HG02981 (cell line): ENCODE results near the gene MOB2.
"Not testable (repeated sequence)": the region's sequence is repeated elsewhere in the genome, so short reads cannot be mapped to it uniquely, and the experiment has no call there.

Source experiments
- ATAC-seq: cut with Tn5 transposase; IDR thresholded peaks from one replicate; pipeline ENCODE4 v1.9.1; 2021; ENCODE audit warnings: mild to moderate bottlenecking, moderate library complexity; ENCODE audit not compliant: unreplicated experiment

The MOB2 gene

DNA sequence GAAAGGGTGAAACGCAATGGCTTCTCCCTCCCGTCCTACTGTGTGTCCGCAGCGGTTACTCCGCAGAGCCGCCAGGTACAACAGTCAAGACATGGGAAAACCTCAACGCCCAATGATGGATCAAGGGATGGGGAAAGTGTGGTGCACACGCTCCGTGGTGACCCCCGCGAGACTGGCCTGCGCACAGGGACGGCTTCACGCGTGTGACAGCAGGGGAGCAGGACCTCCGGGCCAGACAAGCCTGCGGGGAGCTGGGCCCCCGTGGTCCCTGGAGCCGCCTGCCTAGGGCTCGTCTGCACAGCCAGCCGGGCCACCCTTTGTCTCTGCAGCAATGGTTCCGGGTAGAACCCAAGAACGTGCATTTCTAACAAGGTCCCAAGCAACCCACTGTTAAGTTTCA is 31.7 kb upstream of the MOB2 start:
- no peak for ATAC-seq

DNA sequence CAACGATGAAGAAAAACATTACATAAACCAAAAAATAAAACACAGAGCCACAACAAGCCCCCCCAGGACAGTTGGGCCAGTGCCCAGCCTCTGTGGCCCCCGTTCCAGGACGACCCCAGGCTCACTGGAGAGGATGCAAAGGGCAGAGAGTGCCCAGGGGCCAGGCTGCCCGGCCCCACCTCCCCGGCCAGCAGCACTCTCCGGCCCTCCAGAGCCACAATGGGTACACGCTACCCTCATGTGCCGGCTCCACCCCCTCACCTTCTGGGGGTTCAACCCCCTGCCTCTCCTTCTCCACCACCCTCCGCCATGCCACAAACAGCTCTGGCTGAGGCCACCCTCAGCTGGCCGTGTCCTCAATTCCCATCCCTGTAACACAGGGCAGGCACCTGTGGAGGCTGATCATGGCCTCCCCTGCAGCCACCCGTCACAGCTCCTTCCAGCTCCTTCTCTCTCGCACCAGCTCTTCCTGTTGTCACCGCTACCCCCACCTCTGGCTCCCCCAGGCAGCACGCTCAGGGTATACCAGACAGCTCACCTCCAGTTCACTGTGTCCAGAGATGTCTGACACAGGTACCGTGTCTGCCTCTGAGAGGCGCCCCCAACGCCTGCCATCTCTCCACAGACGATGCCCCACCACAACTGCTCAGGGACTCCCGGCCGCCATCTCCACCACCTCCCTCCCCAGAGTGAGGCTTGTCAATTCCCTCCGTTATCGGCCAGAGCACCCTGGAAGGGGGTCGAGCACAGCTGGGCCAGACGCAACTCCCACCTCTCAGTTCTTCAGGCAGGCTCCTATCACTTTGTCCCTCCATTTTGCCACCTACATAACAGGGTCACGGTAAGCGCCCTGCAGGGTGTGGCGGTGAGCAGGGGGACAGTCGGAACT is 30.8 kb upstream of the MOB2 start:
- ATAC-seq, result no peak

DNA sequence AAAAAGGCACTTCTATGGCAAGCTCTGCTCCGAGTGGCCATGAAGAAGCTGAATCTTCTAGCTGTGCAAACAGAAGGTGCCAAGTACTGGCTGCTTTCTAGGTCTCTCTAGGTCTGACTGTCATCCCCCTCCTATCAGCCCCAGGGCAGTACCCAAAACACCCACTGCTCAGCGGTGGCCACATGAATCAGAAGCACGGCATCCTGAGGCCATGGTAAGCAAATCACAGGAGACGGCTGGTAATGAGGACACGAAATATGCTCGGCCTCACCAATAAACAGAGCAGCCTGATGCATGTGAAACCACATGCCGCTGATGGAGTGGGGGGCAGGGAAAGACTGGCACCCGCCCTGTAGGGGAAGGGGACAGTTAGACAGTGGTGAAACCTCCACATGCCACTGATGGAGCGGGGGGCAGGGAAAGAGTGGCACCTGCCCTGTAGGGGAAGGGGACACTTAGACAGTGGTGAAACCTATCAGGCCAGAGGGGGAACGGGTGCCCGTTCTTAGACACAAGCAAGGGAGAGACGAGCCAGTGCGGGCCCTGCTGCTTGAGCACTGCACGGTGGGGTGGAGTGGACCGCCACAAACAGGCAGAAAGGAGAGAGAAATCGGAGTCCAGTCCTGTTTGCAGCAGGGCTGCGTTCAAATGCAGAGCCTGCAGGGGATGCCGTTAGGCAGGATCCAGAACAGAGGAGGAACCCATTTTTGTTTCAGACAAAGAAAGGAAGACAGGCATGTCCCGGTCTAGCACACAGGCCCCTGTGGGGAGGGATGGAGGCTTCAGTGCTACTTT is 29.9 kb upstream of the MOB2 start:
- ATAC-seq, result no peak

DNA sequence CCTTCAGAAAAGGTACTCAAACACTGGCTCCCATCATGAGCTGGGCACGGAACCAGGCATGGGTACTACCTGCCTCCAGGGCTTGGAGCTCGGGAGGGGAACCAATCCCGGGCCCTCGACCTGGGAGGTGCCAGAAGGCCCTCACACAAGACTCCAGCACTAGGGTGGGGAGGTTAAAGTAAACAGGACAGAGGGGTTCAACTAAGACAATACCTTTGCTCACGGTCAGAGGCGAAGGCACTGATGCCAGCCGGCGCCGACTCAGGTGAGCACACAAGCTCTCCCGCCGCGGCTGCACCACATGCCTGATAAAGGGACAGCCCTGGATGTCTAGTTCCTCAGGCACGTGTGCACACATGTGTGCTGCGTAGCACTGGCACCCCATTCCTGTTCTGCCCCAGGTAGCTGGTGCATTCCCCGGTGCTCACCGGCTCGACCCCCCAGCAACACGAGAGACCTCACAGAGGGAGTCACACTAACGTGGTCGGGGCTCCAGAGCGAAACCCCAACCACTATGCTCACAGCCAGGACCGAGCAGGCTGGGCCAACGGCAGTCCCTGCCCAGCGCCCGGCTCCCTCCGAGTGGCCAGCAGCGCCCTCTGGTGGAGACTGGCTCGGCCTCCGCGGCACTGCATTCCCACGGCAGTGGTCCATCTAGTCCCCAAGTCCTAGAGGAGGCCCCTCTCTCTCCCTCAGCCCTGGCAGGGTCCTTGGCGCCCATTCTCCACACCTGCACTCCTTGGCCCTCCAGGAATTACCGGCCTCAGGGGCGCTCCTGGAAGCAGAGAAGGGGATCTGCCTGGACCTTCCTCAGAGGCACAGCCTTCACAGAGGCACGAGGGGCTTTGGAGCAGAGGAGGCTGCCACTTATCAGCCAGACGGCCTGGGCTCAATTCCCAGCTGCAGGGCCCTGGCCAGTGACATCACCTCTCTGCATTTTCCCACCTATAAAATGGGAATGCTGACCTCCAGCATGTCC is 28.8 kb upstream of the MOB2 start:
- no peak for ATAC-seq

DNA sequence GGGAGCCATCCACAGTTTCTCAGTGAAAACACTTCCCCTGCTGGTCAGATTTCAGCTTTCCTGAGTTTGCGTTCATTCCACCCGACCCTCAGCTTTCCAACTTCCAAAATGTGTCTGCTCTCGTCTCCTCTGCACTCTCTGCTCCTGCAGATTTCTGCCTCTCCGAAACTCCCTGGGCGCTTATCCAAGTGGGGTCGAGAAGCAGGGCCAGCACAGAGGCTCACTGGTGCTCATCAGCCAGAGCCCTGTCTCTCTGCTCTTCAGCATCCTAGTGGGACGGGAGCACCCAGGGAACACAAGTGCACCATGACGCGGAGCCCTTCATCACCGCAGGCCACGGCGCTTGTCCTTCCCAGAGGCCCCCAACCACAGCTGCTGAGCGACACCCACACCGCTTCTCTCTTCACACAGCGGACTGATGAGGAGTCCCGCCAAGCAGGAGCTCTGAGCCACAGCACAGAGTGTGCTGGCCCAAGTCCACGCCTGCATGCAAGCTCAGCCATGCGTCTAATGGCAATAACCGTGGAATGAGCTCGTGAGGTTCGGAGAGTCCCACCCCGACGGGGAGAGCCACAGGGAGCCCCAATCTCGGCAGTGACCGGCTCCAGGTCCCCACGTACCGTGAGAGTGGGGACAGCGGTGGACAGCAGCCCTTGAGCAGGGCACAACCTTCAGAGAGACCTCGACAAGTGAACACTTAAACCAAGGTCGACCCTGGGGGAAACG is 27.9 kb upstream of the MOB2 start:
- ATAC-seq, result no peak

DNA sequence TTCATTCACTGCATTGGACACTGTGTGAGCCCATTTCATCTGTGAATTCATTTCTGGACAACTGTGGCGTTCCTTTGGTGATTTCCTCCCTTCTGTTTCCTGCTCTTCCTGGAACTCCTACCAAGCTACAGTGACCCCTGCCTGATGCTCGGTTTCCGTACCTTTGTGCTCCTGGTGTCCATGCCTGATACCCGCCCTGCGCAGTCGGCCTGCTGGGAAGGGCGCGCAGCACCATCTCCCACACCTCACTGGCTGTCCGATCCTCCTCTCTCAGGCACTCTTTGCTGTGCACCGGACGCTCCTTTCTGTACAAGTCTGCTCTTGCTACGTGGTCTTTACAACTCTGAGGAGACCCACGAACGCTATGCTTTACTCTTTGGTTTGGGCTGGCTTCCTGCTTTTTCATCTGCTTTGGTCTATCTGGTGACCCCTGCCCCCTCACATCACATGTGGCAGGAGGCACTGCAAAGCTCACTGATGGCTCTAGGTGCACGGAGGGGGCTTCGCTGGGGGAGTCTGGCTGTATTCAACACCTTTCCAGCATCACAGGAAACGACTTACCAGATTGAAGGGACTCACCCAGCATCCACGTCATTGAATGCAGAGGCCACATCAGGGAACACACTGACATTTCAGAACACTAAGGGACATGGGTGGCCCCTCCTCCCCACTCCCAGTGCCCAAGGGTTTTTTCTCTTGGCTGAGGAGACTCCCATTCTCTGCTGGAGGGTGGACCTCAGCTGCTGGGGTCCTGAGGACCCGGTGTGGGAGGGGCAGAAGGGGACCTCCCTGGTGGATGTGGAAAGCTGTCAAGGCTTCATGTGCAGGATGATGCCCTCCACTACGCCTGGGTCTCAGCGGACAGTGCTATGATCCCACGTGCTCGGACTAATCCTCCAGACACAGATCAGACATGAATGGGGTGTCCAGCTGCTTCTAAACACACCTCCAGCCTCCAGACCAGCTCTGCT is 27.0 kb upstream of the MOB2 start:
- ATAC-seq, result no peak

DNA sequence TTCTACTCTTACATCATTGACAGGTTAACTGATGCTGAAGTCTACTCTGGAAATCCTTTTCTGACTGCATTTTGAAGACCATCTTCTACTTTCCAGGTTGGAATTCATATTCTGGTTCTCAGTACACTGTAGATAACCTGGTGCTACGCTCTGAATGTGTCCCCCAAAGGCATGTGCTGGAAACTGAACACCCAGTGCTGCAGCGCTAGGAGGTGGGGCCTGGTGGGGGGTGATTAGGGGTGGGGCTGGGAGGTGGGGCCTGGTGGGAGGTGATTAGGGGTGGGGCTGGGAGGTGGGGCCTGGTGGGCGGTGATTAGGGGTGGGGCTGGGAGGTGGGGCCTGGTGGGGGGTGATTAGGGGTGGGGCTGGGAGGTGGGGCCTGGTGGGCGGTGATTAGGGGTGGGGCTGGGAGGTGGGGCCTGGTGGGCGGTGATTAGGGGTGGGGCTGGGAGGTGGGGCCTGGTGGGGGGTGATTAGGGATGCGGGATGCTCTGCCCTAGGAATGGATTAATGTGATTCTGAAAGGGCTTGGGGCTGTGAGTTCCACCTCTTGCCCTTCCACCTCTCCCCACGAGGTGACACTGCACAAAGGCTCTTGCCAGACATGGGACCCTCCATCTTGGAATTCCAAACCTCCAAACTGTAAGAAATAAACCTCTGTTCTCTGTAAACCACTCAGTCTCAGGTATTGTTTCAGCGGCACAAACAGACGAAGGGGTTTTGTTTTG is 26.1 kb upstream of the MOB2 start:
- ATAC-seq, result not testable (repeated sequence)

DNA sequence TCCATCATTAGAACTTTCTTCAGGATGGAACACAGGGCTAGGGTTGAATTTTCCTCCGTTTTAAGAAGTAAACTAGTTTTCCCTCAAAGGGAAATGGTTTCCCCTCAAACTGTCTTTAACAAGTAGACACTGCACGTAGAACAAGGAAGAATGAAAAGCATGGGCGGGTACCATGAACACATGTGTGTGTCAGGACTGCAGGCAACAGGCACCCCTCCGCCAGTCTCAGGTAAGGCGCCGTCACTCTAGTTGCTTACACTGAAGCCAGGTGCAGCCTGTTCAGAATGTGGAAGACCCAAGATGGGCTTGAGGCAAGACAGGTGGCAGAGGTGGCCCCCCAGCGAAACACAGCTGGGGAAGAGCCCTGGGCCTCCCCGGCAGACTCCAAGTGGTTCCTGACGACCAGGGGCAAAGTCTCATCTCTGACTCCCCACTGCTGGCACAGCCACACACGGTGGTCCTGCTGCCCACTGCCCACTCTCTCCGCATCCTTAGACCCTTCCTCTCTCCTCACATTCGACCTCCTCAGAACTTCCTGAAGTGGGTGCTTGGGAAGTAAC is 25.4 kb upstream of the MOB2 start:
- ATAC-seq, result no peak

DNA sequence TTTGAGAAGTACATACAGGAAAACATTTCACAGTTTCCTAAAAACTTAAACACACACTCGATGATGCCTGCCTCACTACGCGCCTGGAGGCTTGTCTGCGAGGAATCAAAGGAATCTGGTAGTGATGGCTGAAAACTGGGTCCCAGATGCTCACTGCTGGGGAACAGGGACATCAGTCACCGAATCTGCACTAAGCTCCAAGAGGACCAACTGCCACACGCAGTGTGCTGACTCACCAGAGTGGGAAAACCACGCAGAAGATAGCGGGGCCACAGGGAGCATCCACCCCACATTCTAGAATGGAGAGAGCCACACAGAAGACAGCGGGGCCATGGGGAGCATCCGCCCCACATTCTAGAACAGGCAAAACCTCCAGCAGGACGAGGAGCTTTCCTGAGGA is 24.3 kb upstream of the MOB2 start:
- ATAC-seq, result no peak

DNA sequence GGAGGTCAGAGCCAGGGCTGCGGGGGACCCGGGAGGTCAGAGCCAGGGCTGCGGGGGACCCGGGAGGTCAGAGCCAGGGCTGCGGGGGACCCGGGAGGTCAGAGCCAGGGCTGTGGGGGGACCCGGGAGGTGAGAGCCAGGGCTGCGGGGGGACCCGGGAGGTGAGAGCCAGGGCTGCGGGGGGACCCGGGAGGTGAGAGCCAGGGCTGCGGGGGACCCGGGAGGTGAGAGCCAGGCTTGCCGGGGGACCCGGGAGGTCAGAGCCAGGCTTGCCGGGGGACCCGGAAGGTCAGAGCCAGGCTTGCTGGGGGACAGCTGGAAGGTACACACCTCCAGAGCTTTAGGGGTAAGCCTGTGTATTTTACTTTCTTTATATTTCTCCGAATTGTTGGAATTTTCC is 23.8 kb upstream of the MOB2 start:
- not testable (repeated sequence) for ATAC-seq

DNA sequence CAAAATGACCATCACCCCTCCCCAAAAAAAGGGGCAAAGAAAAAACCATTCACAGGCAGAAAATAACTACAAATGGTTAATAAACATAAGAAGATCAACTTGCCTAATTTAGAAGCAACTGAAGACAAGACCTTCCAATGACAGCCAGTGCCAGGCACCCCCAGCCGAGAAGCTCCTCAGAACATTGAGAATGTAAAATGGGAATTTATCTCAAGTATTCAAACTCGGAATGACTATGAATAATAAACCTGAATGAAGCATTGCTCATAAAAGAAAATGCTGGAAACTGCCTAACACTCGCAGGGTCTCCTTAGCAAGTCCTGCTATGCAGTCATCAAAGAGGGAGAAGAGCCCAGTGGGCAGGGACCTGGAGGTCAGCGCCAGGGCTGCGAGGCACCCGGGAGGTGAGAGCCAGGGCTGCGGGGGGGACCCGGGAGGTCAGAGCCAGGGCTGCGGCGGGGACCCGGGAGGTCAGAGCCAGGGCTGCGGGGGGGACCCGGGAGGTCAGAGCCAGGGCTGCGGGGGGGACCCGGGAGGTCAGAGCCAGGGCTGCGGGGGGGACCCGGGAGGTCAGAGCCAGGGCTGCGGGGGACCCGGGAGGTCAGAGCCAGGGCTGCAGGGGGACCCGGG is 23.2 kb upstream of the MOB2 start:
- no peak for ATAC-seq

DNA sequence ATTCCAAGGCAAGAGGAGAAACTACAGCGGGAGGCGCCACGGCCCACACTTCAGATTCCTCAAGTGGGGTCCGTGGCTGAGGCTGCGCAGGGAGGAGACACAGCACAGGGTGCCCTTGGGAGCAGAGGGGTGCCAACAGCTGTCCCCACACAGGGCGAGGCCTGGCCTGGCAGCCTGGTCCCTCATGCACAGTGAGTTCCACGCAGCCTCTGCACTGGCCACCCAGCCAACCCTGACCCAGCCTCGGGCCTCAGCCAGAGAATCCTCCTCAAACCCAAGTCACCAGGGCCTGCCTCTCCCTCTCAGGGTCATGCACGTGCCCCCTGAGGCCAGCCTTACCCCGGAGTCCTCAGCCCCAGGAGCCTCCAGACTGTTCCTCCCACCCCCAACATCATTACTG is 22.4 kb upstream of the MOB2 start:
- no peak for ATAC-seq

DNA sequence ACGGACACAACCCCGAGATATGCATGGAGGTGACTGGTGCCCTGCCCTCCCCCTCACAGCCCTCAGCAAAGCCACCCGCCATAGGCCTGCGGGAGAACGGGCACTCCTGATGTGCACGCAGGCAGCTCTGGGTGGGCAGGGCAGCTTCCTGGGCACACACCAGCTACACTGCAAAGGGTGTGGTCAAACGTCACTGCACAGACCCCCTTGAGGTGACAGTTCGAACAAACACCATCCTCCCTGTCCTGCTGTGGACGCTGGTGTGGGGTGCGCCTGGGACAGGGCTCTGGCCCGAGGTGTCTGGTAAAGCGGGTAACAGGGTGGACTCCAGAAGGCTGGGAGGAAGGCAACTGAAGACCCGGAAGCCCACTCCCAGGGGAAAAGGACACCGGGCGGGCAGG is 21.9 kb upstream of the MOB2 start:
- ATAC-seq, result no peak

DNA sequence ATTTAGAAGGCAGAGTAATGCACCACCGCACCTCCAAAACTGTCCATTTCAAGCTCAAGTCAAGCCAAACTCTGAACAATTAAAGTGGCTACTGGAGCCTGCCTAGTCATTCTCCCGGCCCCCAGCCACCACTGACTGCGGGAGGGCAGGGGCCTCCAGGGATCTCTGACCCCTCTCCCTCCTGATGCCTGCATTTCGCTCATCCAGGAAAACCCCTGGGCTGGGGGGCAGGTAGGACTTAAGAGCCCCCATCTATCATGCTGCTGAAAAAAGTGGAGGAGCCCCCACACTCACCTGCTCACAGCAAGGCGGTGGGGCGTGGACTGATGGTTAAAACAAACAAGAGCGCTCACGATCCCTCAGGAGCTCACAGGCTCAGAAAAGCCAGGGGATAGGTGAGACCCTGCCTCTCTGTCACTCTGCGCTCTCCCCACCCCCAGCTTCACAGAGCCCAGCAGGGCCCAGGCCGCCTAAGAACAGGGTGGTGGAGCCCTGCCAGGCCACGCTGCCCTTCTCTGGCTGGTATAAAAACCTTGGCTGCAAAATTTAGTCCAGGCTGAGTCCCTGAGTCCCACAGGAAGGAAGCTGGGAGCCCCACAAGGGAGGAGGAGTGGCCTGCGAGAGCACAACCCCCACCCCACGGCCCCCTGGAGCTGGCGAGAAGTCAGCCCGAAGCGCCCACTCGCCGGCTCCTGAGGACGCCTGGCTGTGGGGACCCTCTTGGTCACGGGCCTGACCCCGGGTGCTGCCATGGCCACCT is 21.0 kb upstream of the MOB2 start:
- no peak for ATAC-seq

DNA sequence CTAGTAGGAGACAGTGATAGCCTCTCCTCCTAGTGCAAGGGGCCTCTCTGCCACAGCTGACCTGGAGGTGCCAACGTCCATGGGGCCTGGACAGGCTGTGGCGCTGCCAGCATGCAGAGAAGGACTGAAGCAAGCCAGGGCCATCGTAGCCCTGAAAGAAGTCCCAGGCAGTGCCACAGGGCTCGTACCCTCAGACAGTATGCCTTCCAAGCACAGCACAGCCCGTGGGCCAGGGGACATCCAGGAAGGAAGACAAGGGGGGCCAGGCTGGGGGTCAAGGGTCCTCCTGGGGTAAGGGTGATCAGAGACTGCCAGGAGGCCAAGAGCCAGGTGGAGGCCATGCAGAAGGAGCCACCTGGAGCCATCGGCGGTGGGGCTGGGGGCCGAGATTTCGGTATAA is 20.4 kb upstream of the MOB2 start:
- no peak for ATAC-seq

DNA sequence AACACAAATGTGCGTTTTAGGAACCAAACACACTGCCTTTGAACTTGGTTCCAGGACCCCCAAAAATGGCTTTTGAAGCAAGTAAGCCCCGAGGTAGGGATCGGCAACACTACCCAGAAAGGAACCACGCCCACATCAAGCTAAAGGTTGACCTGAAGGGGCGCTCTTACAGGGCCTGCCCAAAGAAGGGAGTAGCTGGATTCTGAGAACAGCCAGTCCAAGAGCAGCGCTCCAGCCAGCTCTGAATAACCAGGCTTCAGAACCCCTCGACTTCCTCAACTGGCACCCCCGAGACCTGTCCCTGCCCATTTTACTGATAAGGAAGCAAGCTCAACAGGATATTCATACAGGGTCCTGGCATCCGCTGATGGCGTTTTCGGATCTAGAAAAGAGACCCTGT is 18.9 kb upstream of the MOB2 start:
- no peak for ATAC-seq
